ENCODE data around the gene SLC13A2.

DNA sequence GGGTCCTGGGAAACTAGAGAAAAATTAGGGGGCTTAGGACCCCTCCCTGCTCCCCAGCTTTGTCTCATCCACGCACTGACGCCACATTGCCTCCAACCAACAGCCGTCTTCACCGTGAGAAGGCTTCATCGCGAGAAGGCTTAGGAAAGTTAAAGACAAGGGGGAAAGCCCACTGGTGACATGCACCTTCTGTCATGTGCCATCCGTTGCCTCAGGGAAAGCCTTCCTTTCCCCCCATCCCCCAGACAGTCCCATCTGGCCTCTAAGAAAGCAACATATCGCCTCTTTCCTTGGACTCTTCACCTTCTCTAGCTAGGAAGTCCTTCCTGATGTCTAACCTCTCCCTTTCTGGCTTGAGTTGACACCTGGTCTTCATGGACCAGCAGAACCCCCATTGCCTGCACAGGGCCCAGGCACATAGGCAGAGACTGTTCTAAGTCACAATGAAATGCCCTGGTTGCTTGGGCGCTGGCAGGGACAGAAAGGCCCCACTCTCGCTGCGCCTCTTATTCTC lies 34.8 kb downstream of the SLC13A2 start:
- TF ChIP-seq, protein P1, sequence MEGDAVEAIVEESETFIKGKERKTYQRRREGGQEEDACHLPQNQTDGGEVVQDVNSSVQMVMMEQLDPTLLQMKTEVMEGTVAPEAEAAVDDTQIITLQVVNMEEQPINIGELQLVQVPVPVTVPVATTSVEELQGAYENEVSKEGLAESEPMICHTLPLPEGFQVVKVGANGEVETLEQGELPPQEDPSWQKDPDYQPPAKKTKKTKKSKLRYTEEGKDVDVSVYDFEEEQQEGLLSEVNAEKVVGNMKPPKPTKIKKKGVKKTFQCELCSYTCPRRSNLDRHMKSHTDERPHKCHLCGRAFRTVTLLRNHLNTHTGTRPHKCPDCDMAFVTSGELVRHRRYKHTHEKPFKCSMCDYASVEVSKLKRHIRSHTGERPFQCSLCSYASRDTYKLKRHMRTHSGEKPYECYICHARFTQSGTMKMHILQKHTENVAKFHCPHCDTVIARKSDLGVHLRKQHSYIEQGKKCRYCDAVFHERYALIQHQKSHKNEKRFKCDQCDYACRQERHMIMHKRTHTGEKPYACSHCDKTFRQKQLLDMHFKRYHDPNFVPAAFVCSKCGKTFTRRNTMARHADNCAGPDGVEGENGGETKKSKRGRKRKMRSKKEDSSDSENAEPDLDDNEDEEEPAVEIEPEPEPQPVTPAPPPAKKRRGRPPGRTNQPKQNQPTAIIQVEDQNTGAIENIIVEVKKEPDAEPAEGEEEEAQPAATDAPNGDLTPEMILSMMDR (IDR thresholded peaks at IDR 0.05): no peak
- TF ChIP-seq EZH2 (IDR thresholded peaks at IDR 0.05) (no peak), EZH2phosphoT487 (IDR thresholded peaks at IDR 0.05) (no peak)

Measured in neural progenitor cell (in vitro differentiated cells).